ENCODE data around the gene CD6.

CD6 gene

DNA sequence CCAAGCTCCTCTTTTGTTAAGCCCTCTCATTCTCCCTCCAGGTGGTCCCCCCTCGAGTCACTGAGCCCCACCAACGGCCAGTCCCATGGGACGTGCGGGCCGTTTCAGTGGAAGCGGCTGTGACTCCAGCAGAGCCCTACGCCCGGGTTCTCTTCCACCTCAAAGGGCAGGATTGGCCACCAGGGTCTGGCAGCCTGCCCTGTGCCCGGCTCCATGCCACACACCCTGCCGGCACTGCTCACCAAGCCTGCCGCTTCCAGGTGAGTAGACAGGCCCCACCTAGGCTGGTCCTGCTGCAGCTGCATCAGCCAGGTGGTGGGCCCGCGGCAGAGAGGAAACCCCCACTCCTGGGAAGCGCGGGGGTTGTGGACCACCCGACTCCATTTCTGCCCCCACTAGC lies 43.9 kb upstream of the CD6 start:
- no peak for DNase-seq (ENCODE audit: low read depth)
- no peak overlapping the region for H3K4me3 ChIP-seq (ENCODE audit: low read depth, low read length)
- TF ChIP-seq POLR2A (IDR thresholded peaks at IDR 0.05; ENCODE audit: extremely low read depth, insufficient read length) (no peak), MAX (IDR thresholded peaks at IDR 0.05; ENCODE audit: low read depth, low read length) (no peak), CTCF (IDR thresholded peaks at IDR 0.05; ENCODE audit: low read depth, low read length) (no peak), MYC (IDR thresholded peaks at IDR 0.05; ENCODE audit: low read depth, low read length) (no peak)

- H3K4me3 ChIP-seq (ENCODE audit: low read depth, low read length): no peak overlapping the region
- TF ChIP-seq MYC (IDR thresholded peaks at IDR 0.05; ENCODE audit: low read depth, low read length): no peak
- TF ChIP-seq MAX (IDR thresholded peaks at IDR 0.05; ENCODE audit: low read depth, low read length): no peak
- no peak for TF ChIP-seq POLR2A (IDR thresholded peaks at IDR 0.05; ENCODE audit: extremely low read depth, insufficient read length)
- TF ChIP-seq CTCF (IDR thresholded peaks at IDR 0.05; ENCODE audit: low read depth, low read length): no peak
- no peak for DNase-seq (ENCODE audit: low read depth)
These were observed 42.9 kb upstream of the CD6 start for GRCh38 chr11:60928563-60929001.

DNA sequence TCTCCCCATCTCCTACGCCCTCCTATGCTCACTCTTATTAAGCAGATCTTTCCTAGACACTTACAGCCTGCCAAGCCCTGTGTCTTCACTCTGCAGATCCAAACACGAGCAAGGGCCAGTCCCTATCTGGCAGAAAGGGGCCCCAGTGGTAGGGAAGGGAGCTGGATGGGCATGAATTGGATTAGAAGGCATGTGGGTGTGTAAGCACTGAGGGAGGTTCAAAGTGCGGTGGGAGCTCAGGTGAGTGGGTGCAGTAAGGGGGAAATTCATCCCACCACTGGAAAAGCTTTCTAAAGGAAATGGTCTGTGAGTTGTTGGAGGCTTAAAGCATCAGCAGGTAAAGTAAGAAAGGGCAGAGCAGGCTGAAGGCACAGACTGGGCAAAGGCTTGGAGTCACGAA lies 41.7 kb upstream of the CD6 start:
- DNase-seq (ENCODE audit: low read depth): no peak
- TF ChIP-seq POLR2A (IDR thresholded peaks at IDR 0.05; ENCODE audit: extremely low read depth, insufficient read length): no peak
- TF ChIP-seq CTCF (IDR thresholded peaks at IDR 0.05; ENCODE audit: low read depth, low read length): no peak
- TF ChIP-seq MYC (IDR thresholded peaks at IDR 0.05; ENCODE audit: low read depth, low read length): no peak
- no peak for TF ChIP-seq MAX (IDR thresholded peaks at IDR 0.05; ENCODE audit: low read depth, low read length)
- H3K4me3 ChIP-seq (ENCODE audit: low read depth, low read length): no peak overlapping the region

DNA sequence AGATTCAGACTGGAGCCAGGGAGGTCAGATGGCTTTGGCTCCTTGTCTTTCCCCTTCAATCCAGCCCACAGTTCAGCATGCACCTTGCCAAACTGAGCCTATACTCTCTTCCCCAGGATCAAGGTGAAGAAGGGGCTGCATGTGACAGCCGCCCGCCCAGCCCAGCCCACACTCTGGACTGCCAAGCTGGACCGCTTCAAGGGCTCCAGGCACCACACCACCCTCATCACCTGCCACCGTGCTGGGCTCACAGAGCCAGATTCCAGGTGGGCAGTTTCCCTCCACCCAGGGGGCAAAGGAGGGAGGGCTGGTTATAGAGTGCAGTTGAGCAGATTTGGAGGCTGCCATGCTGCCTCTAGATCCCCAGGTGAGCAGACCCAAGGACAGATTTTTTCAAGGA lies 41.1 kb upstream of the CD6 start:
- no peak overlapping the region for H3K4me3 ChIP-seq (ENCODE audit: low read depth, low read length)
- TF ChIP-seq POLR2A (IDR thresholded peaks at IDR 0.05; ENCODE audit: extremely low read depth, insufficient read length) (no peak), MYC (IDR thresholded peaks at IDR 0.05; ENCODE audit: low read depth, low read length) (no peak), MAX (IDR thresholded peaks at IDR 0.05; ENCODE audit: low read depth, low read length) (no peak), CTCF (IDR thresholded peaks at IDR 0.05; ENCODE audit: low read depth, low read length) (no peak)
- no peak for DNase-seq (ENCODE audit: low read depth)

DNA sequence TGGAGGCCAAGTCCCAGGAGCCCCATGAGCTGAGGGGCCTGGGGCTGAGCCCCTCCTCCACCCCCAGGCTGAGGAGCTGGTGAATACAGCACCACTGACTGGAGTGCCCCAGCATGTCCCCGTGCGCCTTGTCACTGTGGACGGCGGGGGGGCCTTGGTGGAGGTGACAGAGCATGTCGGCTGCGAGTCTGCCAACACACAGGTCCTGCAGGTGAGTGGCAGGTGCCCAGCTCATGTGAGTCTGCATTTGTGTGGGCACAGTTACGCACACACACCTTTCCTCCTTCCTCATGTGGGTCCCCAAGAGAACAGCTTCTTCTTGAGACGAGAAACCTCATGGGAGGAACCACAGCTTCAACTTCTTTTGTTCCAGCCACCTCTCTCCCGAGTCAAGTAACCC lies 39.6 kb upstream of the CD6 start:
- DNase-seq (ENCODE audit: low read depth): no peak
- no peak overlapping the region for H3K4me3 ChIP-seq (ENCODE audit: low read depth, low read length)
- TF ChIP-seq MAX (IDR thresholded peaks at IDR 0.05; ENCODE audit: low read depth, low read length): no peak
- no peak for TF ChIP-seq CTCF (IDR thresholded peaks at IDR 0.05; ENCODE audit: low read depth, low read length)
- no peak for TF ChIP-seq MYC (IDR thresholded peaks at IDR 0.05; ENCODE audit: low read depth, low read length)
- TF ChIP-seq POLR2A (IDR thresholded peaks at IDR 0.05; ENCODE audit: extremely low read depth, insufficient read length): no peak
